HepG2 (cell line): ENCODE measurements around the gene TBX6. TPM values are rescaled to one million over a fixed set of nuclear protein-coding genes. Genes with fewer than 3 reads are reported as not detected.
A peak's percentile ranks its signal among the peaks of the same experiment; 100 is the strongest.

ENCODE experiments used
- DMTF1 ChIP-seq: sonication (generic); formaldehyde crosslinking; IDR thresholded peaks from 2 replicates; pipeline ENCODE4 v1.4.0; 2020; ENCODE audit warnings: mild to moderate bottlenecking, missing genetic modification reagents
- HNF1A ChIP-seq, 2 experiments: sonication (generic) in 1 of 2; formaldehyde crosslinking in 1 of 2; IDR thresholded peaks; 2 replicates each; pipeline versions ENCODE4 v1.4.0 to v1.6.1; 2016 to 2020; ENCODE audit warnings: borderline replicate concordance in 1 of 2, low read depth in 1 of 2, mild to moderate bottlenecking in 1 of 2, missing genetic modification reagents in 1 of 2
- HNF1B ChIP-seq: sonication (generic); formaldehyde crosslinking; IDR thresholded peaks from 2 replicates; pipeline ENCODE4 v1.5.1; 2020; ENCODE audit warnings: mild to moderate bottlenecking, moderate library complexity, missing genetic modification reagents
- NFKB2 ChIP-seq: sonication (generic); formaldehyde crosslinking; IDR thresholded peaks from 2 replicates; pipeline ENCODE4 v1.4.0; 2020; ENCODE audit warnings: missing genetic modification reagents, borderline replicate concordance
- PHF8 ChIP-seq: sonication (generic); formaldehyde crosslinking; IDR thresholded peaks from 2 replicates; pipeline ENCODE4 v1.5.0; 2020; ENCODE audit warnings: missing genetic modification reagents
- RBAK ChIP-seq: sonication (generic); formaldehyde crosslinking; IDR thresholded peaks from 2 replicates; pipeline ENCODE4 v1.5.1; 2020; ENCODE audit warnings: mild to moderate bottlenecking, missing genetic modification reagents
- ZBTB14 ChIP-seq: sonication (generic); formaldehyde crosslinking; IDR thresholded peaks from 2 replicates; pipeline ENCODE4 v1.4.0; 2020; ENCODE audit warnings: missing genetic modification reagents
- ZFY ChIP-seq: sonication (generic); formaldehyde crosslinking; IDR thresholded peaks from 2 replicates; pipeline ENCODE4 v1.4.0; 2020; ENCODE audit warnings: missing genetic modification reagents
- ZNF235 ChIP-seq: sonication (generic); formaldehyde crosslinking; IDR thresholded peaks from 2 replicates; pipeline ENCODE4 v1.8.1; 2023; ENCODE audit warnings: mild to moderate bottlenecking, missing genetic modification reagents, borderline replicate concordance
- ZSCAN21 ChIP-seq: sonication (generic); formaldehyde crosslinking; IDR thresholded peaks from 2 replicates; pipeline ENCODE4 v1.8.0; 2022; ENCODE audit warnings: mild to moderate bottlenecking, missing genetic modification reagents, moderate library complexity, borderline replicate concordance
- ZSCAN25 ChIP-seq: sonication (generic); formaldehyde crosslinking; IDR thresholded peaks from 2 replicates; pipeline ENCODE4 v1.8.0; 2022; ENCODE audit warnings: mild to moderate bottlenecking, missing genetic modification reagents
- polyA plus RNA-seq, 8 experiments: library from polyadenylated mRNA; depleted of rRNA in 3 of 8; stranded (reverse) in 7 of 8; unstranded in 1 of 8; fragments of >200 nt; fragmentation: Illumina TruSeq in 4 of 8; extraction: Trizol in 4 of 8; gene quantifications; 2 replicates each; pipeline versions ENCODE4 v1.2.1 to v1.2.3, GENCODE V29; 2011 to 2016; ENCODE audit warnings: low read depth in 4 of 8, missing spikeins in 1 of 8, mixed read lengths in 1 of 8; ENCODE audit not compliant: insufficient read depth in 1 of 8
- total RNA-seq, 5 experiments: library from RNA; depleted of rRNA; stranded (reverse); fragments of >200 nt; fragmentation: Illumina TruSeq; extraction: Trizol; gene quantifications; 2 replicates each; pipeline ENCODE4 v1.2.3, GENCODE V29; 2016; ENCODE audit warnings: low read depth in 1 of 5
- TF ChIP-seq, protein P1 (sequence below): sonication (generic); formaldehyde crosslinking; IDR thresholded peaks from 2 replicates; pipeline ENCODE4 v1.4.0; 2020; ENCODE audit warnings: missing genetic modification reagents, borderline replicate concordance
- TF ChIP-seq, protein P2 (sequence below): sonication (generic); formaldehyde crosslinking; IDR thresholded peaks from 2 replicates; pipeline ENCODE4 v1.5.0; 2020; ENCODE audit warnings: mild to moderate bottlenecking, missing genetic modification reagents
- TF ChIP-seq, protein P3 (sequence below): IDR thresholded peaks from 2 replicates; pipeline ENCODE4 v1.6.1; 2012; ENCODE audit warnings: inconsistent platforms

Gene TBX6
- total and polyA plus RNA-seq, 2 of the 13 experiments (the other 11 are each of a cell fraction or from before 2014, with no cell fraction given): 0.24 to 0.42 TPM

- TF ChIP-seq ZSCAN21 (CRISPR knock-in tag) (no peak), RBAK (CRISPR knock-in tag) (no peak), ZFY (CRISPR knock-in tag) (no peak), PHF8 (CRISPR knock-in tag) (no peak), DMTF1 (no peak), HNF1A (IDR thresholded peaks at IDR 0.05; ENCODE audit: low read depth) (no peak), HNF1A (CRISPR knock-in tag; IDR thresholded peaks at IDR 0.05; ENCODE audit: borderline replicate concordance) (no peak), ZNF235 (CRISPR knock-in tag) (no peak), ZBTB14 (no peak), HNF1B (CRISPR knock-in tag) (0 out of 2 replicates have a peak, but pooled peaks have one; percentile 35), ZSCAN25 (CRISPR knock-in tag) (0 out of 2 replicates have a peak, but pooled peaks have one; percentile 56), NFKB2 (CRISPR knock-in tag) (no peak)
- TF ChIP-seq, protein P1, sequence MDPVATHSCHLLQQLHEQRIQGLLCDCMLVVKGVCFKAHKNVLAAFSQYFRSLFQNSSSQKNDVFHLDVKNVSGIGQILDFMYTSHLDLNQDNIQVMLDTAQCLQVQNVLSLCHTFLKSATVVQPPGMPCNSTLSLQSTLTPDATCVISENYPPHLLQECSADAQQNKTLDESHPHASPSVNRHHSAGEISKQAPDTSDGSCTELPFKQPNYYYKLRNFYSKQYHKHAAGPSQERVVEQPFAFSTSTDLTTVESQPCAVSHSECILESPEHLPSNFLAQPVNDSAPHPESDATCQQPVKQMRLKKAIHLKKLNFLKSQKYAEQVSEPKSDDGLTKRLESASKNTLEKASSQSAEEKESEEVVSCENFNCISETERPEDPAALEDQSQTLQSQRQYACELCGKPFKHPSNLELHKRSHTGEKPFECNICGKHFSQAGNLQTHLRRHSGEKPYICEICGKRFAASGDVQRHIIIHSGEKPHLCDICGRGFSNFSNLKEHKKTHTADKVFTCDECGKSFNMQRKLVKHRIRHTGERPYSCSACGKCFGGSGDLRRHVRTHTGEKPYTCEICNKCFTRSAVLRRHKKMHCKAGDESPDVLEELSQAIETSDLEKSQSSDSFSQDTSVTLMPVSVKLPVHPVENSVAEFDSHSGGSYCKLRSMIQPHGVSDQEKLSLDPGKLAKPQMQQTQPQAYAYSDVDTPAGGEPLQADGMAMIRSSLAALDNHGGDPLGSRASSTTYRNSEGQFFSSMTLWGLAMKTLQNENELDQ (CRISPR knock-in tag): no peak
- TF ChIP-seq, protein P2, sequence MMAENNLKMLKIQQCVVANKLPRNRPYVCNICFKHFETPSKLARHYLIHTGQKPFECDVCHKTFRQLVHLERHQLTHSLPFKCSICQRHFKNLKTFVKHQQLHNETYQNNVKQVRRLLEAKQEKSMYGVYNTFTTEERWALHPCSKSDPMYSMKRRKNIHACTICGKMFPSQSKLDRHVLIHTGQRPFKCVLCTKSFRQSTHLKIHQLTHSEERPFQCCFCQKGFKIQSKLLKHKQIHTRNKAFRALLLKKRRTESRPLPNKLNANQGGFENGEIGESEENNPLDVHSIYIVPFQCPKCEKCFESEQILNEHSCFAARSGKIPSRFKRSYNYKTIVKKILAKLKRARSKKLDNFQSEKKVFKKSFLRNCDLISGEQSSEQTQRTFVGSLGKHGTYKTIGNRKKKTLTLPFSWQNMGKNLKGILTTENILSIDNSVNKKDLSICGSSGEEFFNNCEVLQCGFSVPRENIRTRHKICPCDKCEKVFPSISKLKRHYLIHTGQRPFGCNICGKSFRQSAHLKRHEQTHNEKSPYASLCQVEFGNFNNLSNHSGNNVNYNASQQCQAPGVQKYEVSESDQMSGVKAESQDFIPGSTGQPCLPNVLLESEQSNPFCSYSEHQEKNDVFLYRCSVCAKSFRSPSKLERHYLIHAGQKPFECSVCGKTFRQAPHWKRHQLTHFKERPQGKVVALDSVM (CRISPR knock-in tag): 0 out of 2 replicates have a peak, but pooled peaks have one; percentile 3
- TF ChIP-seq, protein P3, sequence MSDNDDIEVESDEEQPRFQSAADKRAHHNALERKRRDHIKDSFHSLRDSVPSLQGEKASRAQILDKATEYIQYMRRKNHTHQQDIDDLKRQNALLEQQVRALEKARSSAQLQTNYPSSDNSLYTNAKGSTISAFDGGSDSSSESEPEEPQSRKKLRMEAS: no peak
Measured at GRCh38 chr16:30046178-30046577, 45.5 kb downstream of the TBX6 start (continued).
